ENCODE measurements around the gene CALB2. TPM values are rescaled to one million over a fixed set of nuclear protein-coding genes. Genes with fewer than 3 reads are reported as not detected.

Gene CALB2
- polyA plus RNA-seq, 1 donor (not counting 4 experiments of a cell fraction or from before 2014, with no cell fraction given) = 1.4 TPM

- no peak overlapping the region for H3K4me2 ChIP-seq (ENCODE audit: control insufficient read depth, extremely low read depth, insufficient read depth, low read depth, low read length)
- dilution Hi-C loops (cut with MboI; ENCODE audit: extremely low pct_ligation_motif_present, low sequenced_read_pairs) = no loop called here
- no peaks in the 10 kb centered on the region for H3K36me3 ChIP-seq (ENCODE audit: control insufficient read depth in 2 of 2, extremely low read depth in 1 of 2, insufficient read depth in 2 of 2, low read length in 2 of 2)
- FAIRE-seq = no peak
- no peak overlapping the region for H2AFZ ChIP-seq (ENCODE audit: control insufficient read depth, low read length)
- no peak for TF ChIP-seq EZH2 (IDR thresholded peaks at IDR 0.05; ENCODE audit: low read length)
- TF ChIP-seq, protein P1, sequence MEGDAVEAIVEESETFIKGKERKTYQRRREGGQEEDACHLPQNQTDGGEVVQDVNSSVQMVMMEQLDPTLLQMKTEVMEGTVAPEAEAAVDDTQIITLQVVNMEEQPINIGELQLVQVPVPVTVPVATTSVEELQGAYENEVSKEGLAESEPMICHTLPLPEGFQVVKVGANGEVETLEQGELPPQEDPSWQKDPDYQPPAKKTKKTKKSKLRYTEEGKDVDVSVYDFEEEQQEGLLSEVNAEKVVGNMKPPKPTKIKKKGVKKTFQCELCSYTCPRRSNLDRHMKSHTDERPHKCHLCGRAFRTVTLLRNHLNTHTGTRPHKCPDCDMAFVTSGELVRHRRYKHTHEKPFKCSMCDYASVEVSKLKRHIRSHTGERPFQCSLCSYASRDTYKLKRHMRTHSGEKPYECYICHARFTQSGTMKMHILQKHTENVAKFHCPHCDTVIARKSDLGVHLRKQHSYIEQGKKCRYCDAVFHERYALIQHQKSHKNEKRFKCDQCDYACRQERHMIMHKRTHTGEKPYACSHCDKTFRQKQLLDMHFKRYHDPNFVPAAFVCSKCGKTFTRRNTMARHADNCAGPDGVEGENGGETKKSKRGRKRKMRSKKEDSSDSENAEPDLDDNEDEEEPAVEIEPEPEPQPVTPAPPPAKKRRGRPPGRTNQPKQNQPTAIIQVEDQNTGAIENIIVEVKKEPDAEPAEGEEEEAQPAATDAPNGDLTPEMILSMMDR (optimal IDR thresholded peaks at IDR 0.05 in 1 of 3, IDR thresholded peaks at IDR 0.05 in 1 of 3, conservative IDR thresholded peaks at IDR 0.05 in 1 of 3; ENCODE audit: extremely low read depth in 1 of 3, insufficient read depth in 2 of 3, low read length in 3 of 3) = no peak
- peaks cover 9% of the 10 kb centered on the region for H3K27me3 ChIP-seq (ENCODE audit: control insufficient read depth, extremely low read depth, insufficient read depth, low read length)
- H3K9me3 ChIP-seq (ENCODE audit: control insufficient read depth, low read depth, low read length) = no peaks in the 10 kb centered on the region
- H4K20me1 ChIP-seq (ENCODE audit: control insufficient read depth, extremely low read depth, insufficient read depth, low read length) = no peaks in the 10 kb centered on the region
- H3K27ac ChIP-seq (ENCODE audit: control insufficient read depth, insufficient read depth, low read length) = no peak overlapping the region
- no peak overlapping the region for H3K9ac ChIP-seq (ENCODE audit: control insufficient read depth, extremely low read depth, insufficient read depth, low read length)
- H3K4me3 ChIP-seq (ENCODE audit: control insufficient read depth in 2 of 3, extremely low read depth in 1 of 3, insufficient read depth in 2 of 3, low read depth in 1 of 3, low read length in 3 of 3) = no peak overlapping the region
- no peaks in the 10 kb centered on the region for H3K79me2 ChIP-seq (ENCODE audit: control insufficient read depth, insufficient read depth, low read length)
- DNase-seq (ENCODE audit: low read depth, low spot score) = no peak
- H3K4me1 ChIP-seq (ENCODE audit: control insufficient read depth, extremely low read depth, insufficient read depth, low read length) = no peaks in the 10 kb centered on the region
- no peaks in the 10 kb centered on the region for H3K9me1 ChIP-seq (ENCODE audit: control insufficient read depth, extremely low read depth, insufficient read depth, low read length)
Observed at GRCh38 chr16:71406316-71406715, 47.8 kb downstream of the CALB2 start.

GRCh38 chr16:71406724-71407123, 48.2 kb downstream of the CALB2 start:
- DNase-seq (ENCODE audit: low read depth, low spot score) (no peak), FAIRE-seq (no peak)
- Histone ChIP-seq H3K4me1 (ENCODE audit: control insufficient read depth, extremely low read depth, insufficient read depth, low read length) (no peaks in the 10 kb centered on the region), H3K9me3 (ENCODE audit: control insufficient read depth, low read depth, low read length) (no peaks in the 10 kb centered on the region), H3K36me3 (ENCODE audit: control insufficient read depth in 2 of 2, extremely low read depth in 1 of 2, insufficient read depth in 2 of 2, low read length in 2 of 2) (no peaks in the 10 kb centered on the region), H3K9ac (ENCODE audit: control insufficient read depth, extremely low read depth, insufficient read depth, low read length) (no peak overlapping the region), H4K20me1 (ENCODE audit: control insufficient read depth, extremely low read depth, insufficient read depth, low read length) (no peaks in the 10 kb centered on the region), H3K4me3 (ENCODE audit: control insufficient read depth in 2 of 3, extremely low read depth in 1 of 3, insufficient read depth in 2 of 3, low read depth in 1 of 3, low read length in 3 of 3) (no peak overlapping the region), H3K27me3 (ENCODE audit: control insufficient read depth, extremely low read depth, insufficient read depth, low read length) (peaks cover 9% of the 10 kb centered on the region), H2AFZ (ENCODE audit: control insufficient read depth, low read length) (no peak overlapping the region), H3K79me2 (ENCODE audit: control insufficient read depth, insufficient read depth, low read length) (no peaks in the 10 kb centered on the region), H3K4me2 (ENCODE audit: control insufficient read depth, extremely low read depth, insufficient read depth, low read depth, low read length) (no peak overlapping the region), H3K27ac (ENCODE audit: control insufficient read depth, insufficient read depth, low read length) (no peak overlapping the region), H3K9me1 (ENCODE audit: control insufficient read depth, extremely low read depth, insufficient read depth, low read length) (no peaks in the 10 kb centered on the region)
- dilution Hi-C loops (cut with MboI; ENCODE audit: extremely low pct_ligation_motif_present, low sequenced_read_pairs) = no loop called here
- TF ChIP-seq EZH2 (IDR thresholded peaks at IDR 0.05; ENCODE audit: low read length) = no peak
- TF ChIP-seq, protein P1 (optimal IDR thresholded peaks at IDR 0.05 in 1 of 3, IDR thresholded peaks at IDR 0.05 in 1 of 3, conservative IDR thresholded peaks at IDR 0.05 in 1 of 3; ENCODE audit: extremely low read depth in 1 of 3, insufficient read depth in 2 of 3, low read length in 3 of 3) = no peak
